ENCODE results near the gene SCMH1. TPM values are rescaled to one million over a fixed set of nuclear protein-coding genes. Genes with fewer than 3 reads are reported as not detected.

The SCMH1 gene
- total and polyA plus RNA-seq, 4 donors, result 6.6 to 12.8 (median 10.5) TPM

GRCh38 chr1:41144285-41144684 is 97.8 kb downstream of the SCMH1 start:
- no peak overlapping the region for H3K4me3 ChIP-seq (ENCODE audit: low read depth in 1 of 3, low read length in 3 of 3)
- no peak overlapping the region for H3K27ac ChIP-seq (ENCODE audit: low read depth in 1 of 2, low read length in 2 of 2)
- peaks cover 0 to 3% (median under 1%) of the 10 kb centered on the region in 4 donors for H3K4me1 ChIP-seq (ENCODE audit: control insufficient read depth in 4 of 4, insufficient read depth in 4 of 4, low read length in 3 of 4)
- H3K27me3 ChIP-seq (ENCODE audit: control insufficient read depth in 4 of 4, insufficient read depth in 4 of 4, low read length in 3 of 4), result no peaks in the 10 kb centered on the region
- 94% methylated on average over 1 of the region's 1 CpG for whole genome bisulfite sequencing
- H3K9me3 ChIP-seq (ENCODE audit: control insufficient read depth in 4 of 4, low read length in 3 of 4), result peaks cover 0 to 6% (median 3%) of the 10 kb centered on the region in 4 donors
- H3K9ac ChIP-seq (ENCODE audit: low read depth in 1 of 2, low read length in 2 of 2), result no peak overlapping the region
- TF ChIP-seq EGR1 (IDR thresholded peaks at IDR 0.05; ENCODE audit: low read depth in 2 of 2) (no peak), YY1 (IDR thresholded peaks at IDR 0.05) (no peak), HNF4G (IDR thresholded peaks at IDR 0.05) (no peak), RXRA (IDR thresholded peaks at IDR 0.05) (no peak), FOXA2 (IDR thresholded peaks at IDR 0.05) (no peak), NR2F2 (IDR thresholded peaks at IDR 0.05) (no peak), SP1 (IDR thresholded peaks at IDR 0.05) (no peak), MAX (IDR thresholded peaks at IDR 0.05) (no peak), HNF4A (conservative IDR thresholded peaks at IDR 0.05) (no peak), GABPA (IDR thresholded peaks at IDR 0.05 in 1 of 2, conservative IDR thresholded peaks at IDR 0.05 in 1 of 2) (no peak), REST (IDR thresholded peaks at IDR 0.05) (no peak)
- no peak for DNase-seq (ENCODE audit: low spot score)
- peaks cover 0 to 14% (median 9%) of the 10 kb centered on the region in 4 donors for H3K36me3 ChIP-seq (ENCODE audit: control insufficient read depth in 4 of 4, insufficient read depth in 3 of 4, low read depth in 1 of 4, low read length in 3 of 4)

- Histone ChIP-seq H3K27ac (ENCODE audit: low read depth in 1 of 2, low read length in 2 of 2) (no peak overlapping the region), H3K9me3 (ENCODE audit: control insufficient read depth in 4 of 4, low read length in 3 of 4) (peaks cover 0 to 6% (median 3%) of the 10 kb centered on the region in 4 donors), H3K36me3 (ENCODE audit: control insufficient read depth in 4 of 4, insufficient read depth in 3 of 4, low read depth in 1 of 4, low read length in 3 of 4) (peaks cover 1 to 14% (median 9%) of the 10 kb centered on the region in 4 donors), H3K4me1 (ENCODE audit: control insufficient read depth in 4 of 4, insufficient read depth in 4 of 4, low read length in 3 of 4) (no peaks in the 10 kb centered on the region), H3K4me3 (ENCODE audit: low read depth in 1 of 3, low read length in 3 of 3) (no peak overlapping the region), H3K27me3 (ENCODE audit: control insufficient read depth in 4 of 4, insufficient read depth in 4 of 4, low read length in 3 of 4) (no peaks in the 10 kb centered on the region), H3K9ac (ENCODE audit: low read depth in 1 of 2, low read length in 2 of 2) (no peak overlapping the region)
- no peak for DNase-seq (ENCODE audit: low spot score)
- 100% methylated on average over 1 of the region's 1 CpG for WGBS
- TF ChIP-seq RXRA (IDR thresholded peaks at IDR 0.05) (no peak), ATF3 (IDR thresholded peaks at IDR 0.05) (no peak), SP1 (IDR thresholded peaks at IDR 0.05) (no peak), ZBTB33 (IDR thresholded peaks at IDR 0.05) (no peak), TAF1 (conservative IDR thresholded peaks at IDR 0.05) (no peak), FOXA2 (IDR thresholded peaks at IDR 0.05) (no peak), YY1 (IDR thresholded peaks at IDR 0.05) (no peak), EGR1 (IDR thresholded peaks at IDR 0.05; ENCODE audit: low read depth in 2 of 2) (no peak), HNF4G (IDR thresholded peaks at IDR 0.05) (no peak), MAX (IDR thresholded peaks at IDR 0.05) (no peak), FOXA1 (IDR thresholded peaks at IDR 0.05) (no peak), HNF4A (conservative IDR thresholded peaks at IDR 0.05) (no peak), GABPA (IDR thresholded peaks at IDR 0.05 in 1 of 2, conservative IDR thresholded peaks at IDR 0.05 in 1 of 2) (no peak), JUND (IDR thresholded peaks at IDR 0.05) (no peak), NR2F2 (IDR thresholded peaks at IDR 0.05) (no peak), REST (IDR thresholded peaks at IDR 0.05) (no peak), RAD21 (IDR thresholded peaks at IDR 0.05) (no peak)
- TF ChIP-seq, protein P1, sequence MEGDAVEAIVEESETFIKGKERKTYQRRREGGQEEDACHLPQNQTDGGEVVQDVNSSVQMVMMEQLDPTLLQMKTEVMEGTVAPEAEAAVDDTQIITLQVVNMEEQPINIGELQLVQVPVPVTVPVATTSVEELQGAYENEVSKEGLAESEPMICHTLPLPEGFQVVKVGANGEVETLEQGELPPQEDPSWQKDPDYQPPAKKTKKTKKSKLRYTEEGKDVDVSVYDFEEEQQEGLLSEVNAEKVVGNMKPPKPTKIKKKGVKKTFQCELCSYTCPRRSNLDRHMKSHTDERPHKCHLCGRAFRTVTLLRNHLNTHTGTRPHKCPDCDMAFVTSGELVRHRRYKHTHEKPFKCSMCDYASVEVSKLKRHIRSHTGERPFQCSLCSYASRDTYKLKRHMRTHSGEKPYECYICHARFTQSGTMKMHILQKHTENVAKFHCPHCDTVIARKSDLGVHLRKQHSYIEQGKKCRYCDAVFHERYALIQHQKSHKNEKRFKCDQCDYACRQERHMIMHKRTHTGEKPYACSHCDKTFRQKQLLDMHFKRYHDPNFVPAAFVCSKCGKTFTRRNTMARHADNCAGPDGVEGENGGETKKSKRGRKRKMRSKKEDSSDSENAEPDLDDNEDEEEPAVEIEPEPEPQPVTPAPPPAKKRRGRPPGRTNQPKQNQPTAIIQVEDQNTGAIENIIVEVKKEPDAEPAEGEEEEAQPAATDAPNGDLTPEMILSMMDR (IDR thresholded peaks at IDR 0.05; ENCODE audit: low read depth, low read length, missing input control), result no peak
Observed at GRCh38 chr1:41138549-41138948, 103.6 kb downstream of the SCMH1 start.
